Skin epidermis (tissue), 12 donors: ENCODE data around the gene CAPS.
"Not testable (repeated sequence)": the region's sequence is repeated elsewhere in the genome, so short reads cannot be mapped to it uniquely, and the experiment has no call there.

ENCODE experiments used
- H3K27ac ChIP-seq, 21 experiments: fragments of 200-600 bp; sonication (generic) in 11 of 21; one replicate each; pipeline ENCODE4 v1.5.0; 2020; ENCODE audit warnings: mild to moderate bottlenecking in 3 of 21, inconsistent platforms in 2 of 21, moderate library complexity in 2 of 21
- H3K4me3 ChIP-seq, 7 experiments: fragments of 200-600 bp; sonication (generic) in 2 of 7; one replicate each; pipeline ENCODE4 v1.5.0; 2020; ENCODE audit warnings: inconsistent platforms in 2 of 7, mild to moderate bottlenecking in 2 of 7, moderate library complexity in 1 of 7

Gene CAPS

DNA sequence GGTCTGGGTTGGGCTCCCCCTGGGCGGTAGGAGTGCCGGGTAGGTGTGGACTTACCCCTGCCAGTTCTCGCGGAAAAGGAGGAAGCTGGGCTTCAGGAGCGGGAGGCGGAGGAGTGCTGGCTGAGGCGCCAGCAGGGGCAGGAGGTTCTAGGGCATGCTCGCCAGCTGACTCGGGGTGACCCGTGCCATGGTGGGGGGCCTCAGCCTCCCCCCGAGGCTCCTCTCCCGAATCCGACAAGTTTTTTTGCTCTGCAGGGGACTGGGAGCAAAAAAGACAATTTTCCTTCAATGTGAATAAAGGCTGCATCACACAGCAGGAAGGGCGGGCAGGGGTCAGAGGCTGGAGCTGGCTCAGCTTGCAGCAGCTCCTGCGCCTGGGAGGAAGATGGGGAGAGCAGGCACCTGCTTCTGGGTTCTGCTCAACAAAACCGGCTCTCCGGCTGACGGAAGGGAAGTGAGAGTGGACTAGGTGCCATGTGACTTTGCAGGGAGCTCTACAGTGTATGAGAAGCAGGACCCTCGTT, 37.3 kb downstream of the CAPS start:
- no peak overlapping the region for H3K4me3 ChIP-seq
- H3K27ac ChIP-seq: peak overlapping the region in 8 of 21 experiments; percentile 0 to 68 (median 29)

DNA sequence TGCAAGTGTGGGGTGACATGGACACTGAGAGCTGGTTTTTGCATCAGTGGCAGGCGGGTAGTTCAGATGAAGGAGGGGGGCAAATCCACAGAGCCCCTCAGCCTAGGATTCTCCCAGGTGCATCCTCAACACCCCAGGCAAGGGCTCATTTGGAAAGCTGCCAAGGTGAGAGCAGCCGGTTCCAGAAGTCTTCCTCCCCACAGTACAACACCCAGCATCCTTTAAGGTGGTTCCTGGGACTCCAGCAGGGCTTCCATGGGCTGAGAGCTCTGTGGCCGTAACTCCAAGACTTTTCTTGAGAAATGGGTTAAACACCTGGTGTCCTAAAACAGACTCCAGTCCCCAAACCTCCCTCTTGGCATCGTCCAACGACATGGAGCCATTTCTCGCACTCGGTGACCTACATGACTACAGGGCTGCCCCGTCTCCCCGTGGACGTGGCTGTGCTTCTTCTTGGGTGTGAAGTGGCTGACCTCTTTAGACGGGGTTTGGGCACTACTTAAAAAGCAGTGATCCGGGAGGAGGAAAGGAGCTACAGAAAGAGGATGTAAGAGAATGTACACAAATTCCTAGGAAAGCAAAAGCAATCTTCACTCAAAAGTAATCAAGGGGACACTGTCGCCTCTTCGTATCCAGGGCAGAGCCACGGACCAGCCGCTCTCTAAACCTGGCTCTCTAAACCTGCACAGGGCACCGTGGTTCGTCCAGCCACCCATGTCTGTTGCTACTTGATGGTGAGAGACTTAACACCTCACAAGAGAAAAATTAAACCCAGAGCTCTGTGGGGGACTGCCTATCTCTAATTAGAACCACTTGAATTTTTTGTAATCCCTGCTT, 38.4 kb downstream of the CAPS start:
- Histone ChIP-seq H3K4me3 (no peak overlapping the region), H3K27ac (peak overlapping the region in 8 of 21 experiments; percentile 18 to 77 (median 44))

DNA sequence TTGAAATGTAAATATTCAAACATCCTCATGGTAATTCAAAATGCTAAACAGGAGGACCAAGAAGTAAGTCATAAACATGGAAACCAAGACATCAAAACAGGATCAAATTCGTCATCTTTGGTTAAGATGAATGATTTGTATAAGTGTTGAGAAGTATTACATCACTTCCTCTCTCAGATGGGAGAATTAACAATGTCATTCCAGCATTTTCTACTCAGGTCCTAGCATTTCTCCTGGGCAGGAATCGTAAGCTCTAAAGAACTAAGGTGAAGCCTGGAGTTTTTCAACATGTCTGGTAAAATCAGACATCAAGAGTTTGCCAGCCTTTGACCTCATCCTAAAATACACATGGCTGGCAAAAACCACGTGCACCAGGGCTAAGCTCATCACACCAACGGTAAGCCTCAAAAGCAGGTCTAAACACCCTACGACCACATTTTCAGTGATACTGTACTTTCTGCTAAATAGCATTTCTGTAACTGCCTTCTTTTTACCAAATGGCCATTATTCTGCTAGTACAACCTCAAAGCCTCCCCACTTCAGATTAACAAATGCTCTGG, 39.1 kb downstream of the CAPS start:
- Histone ChIP-seq H3K4me3 (no peak overlapping the region), H3K27ac (peak overlapping the region in 13 of 21 experiments; percentile 27 to 77 (median 51))

DNA sequence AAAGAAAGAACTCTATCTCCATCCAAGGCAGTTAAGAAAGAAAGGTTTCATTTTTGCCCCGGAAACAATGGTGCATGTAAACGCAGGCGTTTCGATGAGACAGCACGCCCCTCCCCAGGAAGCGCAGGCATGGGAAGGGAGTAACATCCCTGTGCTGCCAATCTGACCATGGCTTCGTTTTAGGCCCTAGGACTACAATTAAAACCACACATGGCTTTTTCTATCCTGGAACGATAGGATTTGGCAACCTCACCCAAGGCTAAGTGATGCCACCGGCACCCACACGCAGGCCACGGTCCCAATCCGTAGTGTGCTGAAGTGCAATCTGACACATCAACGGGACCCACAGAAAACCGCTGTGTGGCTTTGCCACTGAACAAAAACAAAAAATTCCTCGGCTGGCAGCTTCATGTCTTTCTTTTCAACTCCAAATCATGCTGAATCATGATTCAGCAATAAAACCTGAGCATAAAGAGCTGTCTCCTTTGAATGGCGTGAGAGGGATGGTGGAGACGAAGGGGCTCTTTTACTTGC, 39.7 kb downstream of the CAPS start:
- H3K4me3 ChIP-seq: no peak overlapping the region

DNA sequence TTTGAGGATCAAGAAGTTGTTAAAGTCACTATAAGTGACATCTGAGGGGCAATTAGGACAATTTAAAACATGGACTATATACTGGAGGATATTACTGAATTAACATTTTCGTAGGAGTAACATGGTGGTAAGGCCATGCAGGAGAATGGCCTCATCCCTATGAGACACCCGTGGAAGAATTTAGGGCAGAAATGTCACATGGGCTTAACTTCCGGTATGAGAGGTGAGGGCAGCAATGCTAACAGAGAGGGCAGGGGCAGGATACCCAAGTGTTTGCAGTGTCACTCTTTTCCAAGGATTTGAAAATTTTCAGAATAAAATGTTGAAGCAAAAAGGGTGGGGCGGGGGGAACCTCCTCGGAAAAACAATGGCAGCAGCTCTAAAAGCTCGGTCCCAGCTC, 40.2 kb downstream of the CAPS start:
- H3K4me3 ChIP-seq: no peak overlapping the region
- H3K27ac ChIP-seq: peak overlapping the region in 12 of 21 experiments; percentile 30 to 77 (median 55)

More for the DNA sequence above, 39.7 kb downstream of the CAPS start:
- H3K27ac ChIP-seq: peak overlapping the region in 13 of 21 experiments; percentile 9 to 77 (median 51)

DNA sequence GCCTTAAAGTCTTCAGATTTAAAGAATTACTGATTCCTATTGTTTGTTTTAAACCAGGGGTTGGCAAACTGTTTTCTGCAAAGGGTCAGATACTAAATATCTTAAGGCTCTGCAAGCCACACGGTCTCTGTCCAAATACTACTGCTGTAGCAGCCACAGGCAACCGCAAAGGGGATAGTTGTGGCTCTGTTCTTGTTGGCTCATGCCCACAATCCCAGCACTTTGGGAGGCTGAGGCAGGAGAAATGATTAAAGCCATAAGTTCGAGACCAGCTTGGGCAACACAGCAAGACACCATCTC, 41.5 kb downstream of the CAPS start:
- Histone ChIP-seq H3K4me3 (no peak overlapping the region), H3K27ac (peak overlapping the region in 1 of 21 experiments; percentile 76)

DNA sequence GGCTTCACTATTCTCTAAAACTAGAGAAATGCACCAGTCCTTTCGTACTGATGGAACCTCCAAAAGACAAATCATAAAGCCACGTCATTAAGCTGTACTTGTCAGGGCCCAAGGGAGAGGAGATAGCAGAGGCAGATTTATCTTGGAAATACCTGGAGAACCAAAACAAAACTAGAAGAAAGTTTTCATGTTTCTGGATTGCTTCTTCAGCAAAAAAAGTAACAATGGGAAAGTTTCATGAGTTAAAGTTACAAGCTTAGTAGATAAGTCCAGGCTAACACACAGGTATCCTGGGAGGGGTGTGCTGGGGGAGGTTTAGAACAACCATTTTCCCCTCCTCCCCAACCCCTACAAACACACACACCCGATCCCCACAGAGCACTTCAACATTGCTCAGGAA, 42.3 kb downstream of the CAPS start:
- H3K4me3 ChIP-seq: no peak overlapping the region
- H3K27ac ChIP-seq: peak overlapping the region in 1 of 21 experiments; percentile 14

DNA sequence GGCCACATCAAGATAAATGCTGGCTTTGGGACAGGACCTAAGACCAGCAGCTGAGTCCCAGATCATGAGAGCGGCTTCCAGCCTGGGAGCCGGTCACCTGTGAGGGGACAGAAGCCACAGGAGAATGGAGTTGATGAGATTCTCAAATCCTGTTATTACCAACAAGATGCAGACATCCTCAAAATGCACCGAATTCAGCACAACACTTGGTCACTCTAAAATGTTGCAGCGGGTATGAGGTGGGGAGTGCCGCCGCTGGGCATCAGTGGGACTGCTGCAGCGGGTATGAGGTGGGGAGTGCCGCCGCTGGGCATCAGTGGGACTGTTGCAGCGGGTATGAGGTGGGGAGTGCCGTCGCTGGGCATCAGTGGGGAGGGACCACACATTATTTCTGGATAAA, 42.7 kb downstream of the CAPS start:
- Histone ChIP-seq H3K27ac (peak overlapping the region in 1 of 21 experiments; percentile 14), H3K4me3 (no peak overlapping the region)

DNA sequence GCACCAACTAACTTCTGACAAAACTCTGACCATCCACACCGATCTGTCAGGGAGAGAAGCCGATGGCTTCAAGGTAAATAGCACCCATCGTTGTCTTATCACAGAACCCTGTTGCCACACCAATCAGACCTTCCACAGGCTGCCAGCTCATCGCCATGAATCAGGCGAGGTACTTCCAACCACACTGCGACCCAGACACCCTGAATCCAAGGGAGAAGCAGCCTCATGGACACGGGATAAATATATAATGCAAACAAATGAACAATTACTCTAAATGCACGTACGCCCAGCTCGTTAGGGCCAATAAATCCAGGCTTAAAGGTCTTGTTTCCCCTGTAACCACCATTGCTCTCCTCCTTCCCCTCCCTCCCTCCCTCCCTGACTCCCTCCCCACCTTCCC, 43.1 kb downstream of the CAPS start:
- H3K27ac ChIP-seq: no peak overlapping the region
- no peak overlapping the region for H3K4me3 ChIP-seq

DNA sequence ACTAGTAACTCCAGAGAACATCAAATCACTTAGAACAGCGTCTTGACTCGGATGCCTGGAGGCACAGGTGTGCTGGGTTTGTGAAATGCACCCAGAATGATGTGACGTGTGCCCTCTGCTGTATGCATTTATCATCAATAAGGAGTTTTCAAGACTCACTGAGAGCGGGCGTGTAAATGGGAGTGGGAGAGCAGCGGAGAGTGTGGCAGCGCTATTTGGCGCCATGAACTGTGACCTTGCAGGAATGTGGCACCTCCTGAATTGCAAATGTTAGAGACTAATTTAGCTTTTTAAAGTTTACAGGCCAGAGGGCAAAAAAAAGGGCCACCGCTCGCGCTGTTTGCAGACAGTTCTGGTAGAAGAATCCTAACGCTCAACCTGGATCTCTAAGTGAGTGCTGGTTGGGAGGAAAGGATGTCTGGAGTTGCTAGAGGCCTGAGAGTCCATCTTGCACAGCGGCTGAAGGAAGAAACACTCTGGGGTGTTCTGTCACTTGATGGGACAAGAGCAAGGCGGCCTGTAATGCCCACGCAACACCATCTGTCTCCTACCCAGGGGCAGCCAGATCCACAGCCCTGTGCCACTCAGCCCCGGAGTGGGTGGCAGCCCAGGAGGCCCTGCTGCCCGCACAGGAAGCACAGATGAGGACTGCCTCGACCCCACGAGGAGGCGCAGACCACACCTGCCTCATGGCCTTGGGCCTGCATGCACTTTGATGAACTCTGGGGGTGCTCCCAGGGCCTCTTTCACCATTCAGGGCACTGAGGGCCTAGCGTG, 44.2 kb downstream of the CAPS start:
- no peak overlapping the region for H3K27ac ChIP-seq
- H3K4me3 ChIP-seq: no peak overlapping the region

DNA sequence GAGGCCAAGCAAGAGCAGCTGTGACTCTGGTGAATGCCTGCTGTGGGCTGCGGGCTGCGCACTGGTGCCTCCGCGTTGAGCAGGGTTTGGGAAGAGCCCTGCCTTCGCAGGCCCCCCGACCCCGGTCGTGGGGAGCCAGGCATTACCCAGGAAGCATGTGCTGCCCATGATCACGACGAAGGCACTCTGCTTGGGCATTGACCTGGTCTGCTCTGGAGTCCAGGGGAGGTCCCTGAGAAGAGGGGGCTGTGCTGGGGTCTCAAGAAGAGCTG, 44.7 kb downstream of the CAPS start:
- H3K27ac ChIP-seq: peak overlapping the region in 1 of 21 experiments; percentile 50

DNA sequence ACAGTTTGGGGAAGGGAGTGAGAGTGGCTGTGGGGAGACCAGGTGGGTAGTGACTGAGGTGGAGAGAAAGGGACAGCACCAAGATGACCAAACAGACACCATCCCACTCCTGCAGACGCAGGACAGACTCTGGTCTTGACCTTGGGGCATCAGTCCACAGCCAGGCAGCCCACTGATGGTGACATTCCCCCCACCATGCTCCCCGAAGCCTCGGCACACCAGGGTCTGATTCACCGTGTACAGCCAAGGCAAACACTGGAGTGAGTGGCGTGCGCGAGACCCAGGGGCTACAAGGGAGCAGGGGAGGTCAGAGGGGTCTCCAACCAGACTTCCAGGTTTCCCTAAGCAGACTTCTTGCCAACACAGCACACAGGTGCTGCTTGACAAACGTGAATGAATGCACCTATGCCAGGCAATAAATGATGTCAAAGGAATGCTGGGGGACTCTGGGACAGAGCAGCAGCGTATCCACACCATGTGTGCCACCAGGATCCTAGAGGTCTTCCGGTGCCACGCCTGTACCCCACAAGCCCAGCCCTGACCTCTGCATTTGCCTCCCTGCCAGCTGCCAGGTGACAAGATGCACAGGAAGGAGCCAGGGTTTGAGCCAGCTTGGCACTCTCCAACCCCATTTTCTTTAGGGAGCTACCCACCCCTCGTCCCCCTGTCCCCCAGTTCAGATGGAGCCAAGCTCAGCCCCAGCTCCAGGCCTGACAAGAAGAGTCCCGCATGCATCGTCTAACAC, 45.4 kb downstream of the CAPS start:
- Histone ChIP-seq H3K27ac (peak overlapping the region in 8 of 21 experiments; percentile 3 to 87 (median 29)), H3K4me3 (no peak overlapping the region)

More for the DNA sequence above, 44.7 kb downstream of the CAPS start:
- H3K4me3 ChIP-seq: no peak overlapping the region

DNA sequence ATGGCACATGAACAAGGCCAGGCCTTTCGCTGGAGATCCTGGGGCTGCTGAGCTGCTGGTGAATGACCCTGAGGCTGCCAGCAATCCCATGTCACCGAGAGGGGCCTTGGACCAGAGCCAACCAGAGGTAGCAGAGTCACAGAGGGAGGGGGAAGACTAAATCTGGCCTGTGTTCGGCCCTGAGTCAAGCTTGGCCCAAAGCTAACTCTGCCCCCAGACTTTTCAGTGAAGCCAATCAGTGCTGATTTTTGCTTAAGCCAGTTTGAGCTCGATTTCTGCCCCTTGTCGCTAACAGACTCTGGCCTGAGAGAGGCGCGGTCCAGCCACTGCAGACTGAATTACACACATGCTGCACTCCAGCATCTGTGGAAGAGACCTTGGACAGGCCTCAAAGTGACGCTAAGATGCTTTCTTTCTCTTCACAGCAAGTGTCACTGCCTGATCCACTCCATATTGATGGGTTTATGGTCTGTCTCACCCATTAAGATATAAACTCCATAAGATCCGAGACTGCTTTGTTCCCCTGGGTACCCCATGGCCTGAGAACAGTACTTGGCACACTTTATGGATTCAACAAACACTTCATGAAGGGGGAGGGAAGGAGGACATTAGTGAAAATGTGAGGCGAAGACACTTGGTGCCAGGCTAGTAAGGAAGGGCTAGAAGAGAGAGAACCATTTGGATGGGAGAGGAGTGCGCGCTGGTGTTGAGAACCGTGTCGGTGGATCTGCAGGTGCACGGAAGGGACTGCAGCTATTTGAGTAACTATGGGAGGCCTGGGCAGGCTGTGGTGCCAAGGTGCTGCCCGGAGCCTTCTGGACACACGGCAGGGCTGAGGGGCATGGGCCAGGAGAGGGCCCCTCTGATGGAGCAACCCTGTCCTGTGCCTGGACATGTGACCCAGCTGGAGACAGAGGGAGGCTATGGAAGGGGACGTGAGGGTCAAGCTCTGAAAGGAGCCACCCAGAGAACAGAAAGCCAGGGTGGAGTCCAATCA, 46.2 kb downstream of the CAPS start:
- peak overlapping the region in 11 of 21 experiments; percentile 7 to 89 (median 71) for H3K27ac ChIP-seq

DNA sequence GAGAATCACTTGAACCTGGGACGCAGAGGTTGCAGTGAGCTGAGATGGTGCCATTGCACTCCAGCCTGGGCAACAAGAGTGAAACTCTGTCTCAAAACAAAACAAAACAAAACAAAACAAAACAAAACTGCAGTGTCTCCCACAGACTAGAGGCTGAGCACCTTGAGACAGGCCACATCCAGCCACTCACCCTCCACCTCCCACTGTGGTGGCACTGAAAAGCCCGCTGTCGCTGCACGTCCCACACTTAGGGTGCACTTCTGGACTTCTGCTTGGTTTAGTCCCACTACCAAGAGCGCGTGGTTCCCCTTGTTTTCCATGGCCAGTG, 47.6 kb downstream of the CAPS start:
- Histone ChIP-seq H3K27ac (peak overlapping the region in 18 of 21 experiments; percentile 17 to 89 (median 65)), H3K4me3 (peak overlapping the region in 1 of 7 experiments; percentile 2)

More for the DNA sequence above, 46.2 kb downstream of the CAPS start:
- H3K4me3 ChIP-seq: no peak overlapping the region

DNA sequence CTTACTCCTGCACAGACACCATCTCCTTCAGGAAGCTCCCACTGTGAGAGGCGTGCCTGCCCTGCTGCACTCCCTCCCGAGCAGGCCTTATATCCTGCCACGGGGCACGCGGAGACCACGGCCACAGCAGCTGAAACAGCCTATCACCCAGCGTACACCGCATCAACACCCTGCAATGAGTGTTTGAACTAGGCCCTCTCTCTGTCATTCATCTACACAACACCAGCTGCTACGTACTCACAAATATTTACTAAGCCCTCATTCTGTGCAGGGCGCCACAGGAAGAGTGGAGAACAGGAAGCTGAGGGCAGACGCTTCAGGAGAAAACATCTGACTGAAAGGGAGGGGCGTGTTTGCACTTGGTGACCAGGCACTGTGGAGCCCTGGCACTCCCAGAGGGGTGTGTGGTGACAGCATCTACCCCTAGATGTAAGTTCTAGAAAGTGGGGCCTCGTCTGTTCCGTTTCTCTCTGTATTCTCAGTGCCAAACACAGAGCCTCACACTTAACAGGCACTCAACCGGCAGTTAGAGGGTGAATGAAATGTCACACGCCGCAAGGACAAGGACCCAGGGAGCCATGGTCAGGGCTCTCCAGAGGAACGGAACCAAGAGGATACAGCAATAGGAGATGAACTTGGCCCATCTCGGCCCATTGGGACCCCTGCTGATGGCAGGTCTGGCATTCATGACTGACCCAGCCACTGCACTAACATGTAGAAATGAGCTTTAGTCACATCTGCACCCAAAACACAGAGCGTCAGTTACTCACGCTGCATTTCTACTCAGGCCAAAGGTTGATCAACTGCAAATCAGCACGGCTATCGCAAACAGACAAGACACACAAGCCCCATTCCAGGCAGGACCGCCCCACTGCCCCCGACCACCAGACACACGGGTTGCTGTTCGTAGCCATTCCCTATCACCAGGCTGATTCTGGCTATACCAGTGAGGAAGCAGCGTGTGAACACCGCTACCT, 48.2 kb downstream of the CAPS start:
- H3K27ac ChIP-seq: peak overlapping the region in 18 of 21 experiments; percentile 17 to 89 (median 65)
- H3K4me3 ChIP-seq: peak overlapping the region in 1 of 7 experiments; percentile 2

DNA sequence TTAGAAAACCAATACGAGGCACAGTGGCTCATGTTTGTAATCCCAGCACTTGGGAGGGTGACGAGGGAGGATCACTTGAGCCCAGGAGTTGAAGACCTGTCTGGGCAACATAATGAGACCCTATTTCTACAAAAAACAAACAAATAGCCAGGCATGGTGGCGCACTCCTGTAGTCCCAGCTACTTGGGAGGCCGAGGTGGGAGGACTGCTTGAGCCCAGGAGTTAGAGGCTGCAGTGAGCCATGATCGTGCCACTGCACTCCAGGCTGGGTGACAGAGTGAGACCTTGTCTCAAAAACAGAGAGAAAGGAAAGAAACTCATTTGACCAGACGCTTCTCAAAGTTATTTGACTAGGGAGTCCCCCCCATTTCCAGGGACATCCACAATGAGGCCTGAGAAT, 49.2 kb downstream of the CAPS start:
- peak overlapping the region in 10 of 21 experiments; percentile 30 to 89 (median 69) for H3K27ac ChIP-seq
- not testable (repeated sequence) for H3K4me3 ChIP-seq

DNA sequence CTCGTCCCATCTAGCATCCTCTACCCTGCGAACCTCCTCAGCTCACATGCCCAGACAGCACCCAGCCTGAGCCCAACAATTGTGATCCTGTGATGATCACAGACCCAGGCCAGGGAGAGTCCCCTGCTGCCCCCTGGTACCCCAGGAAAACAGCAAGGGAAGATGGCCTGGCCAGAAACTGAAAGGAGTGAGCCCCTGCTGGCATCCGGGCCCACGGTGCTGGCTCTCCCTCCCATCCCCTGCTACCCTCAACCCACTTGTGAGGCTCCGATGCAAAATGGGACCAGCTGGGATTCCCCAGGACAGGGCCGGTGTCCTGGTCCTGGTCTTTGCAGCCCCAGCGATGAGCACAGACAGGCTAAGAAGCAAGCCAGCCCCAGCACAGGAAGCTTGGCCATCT, 49.8 kb downstream of the CAPS start:
- peak overlapping the region in 7 of 21 experiments; percentile 8 to 89 (median 30) for H3K27ac ChIP-seq
- no peak overlapping the region for H3K4me3 ChIP-seq
